Stimulated activated CD8-positive, alpha-beta memory T cell treated with anti-CD3 and anti-CD28 coated beads, Interleukin-15, amount 100 ng/mL, for 48 hours (primary cell): Measurements from ENCODE around the gene GALNT6.
"Not testable (repeated sequence)": the region's sequence is repeated elsewhere in the genome, so short reads cannot be mapped to it uniquely, and the experiment has no call there.

Source experiments
- DNase-seq, 2 donors: peaks; one replicate each; pipeline ENCODE4 v3.0.0-alpha.2; 2020; ENCODE audit warnings: low read depth in 2 of 2

The GALNT6 gene

DNA sequence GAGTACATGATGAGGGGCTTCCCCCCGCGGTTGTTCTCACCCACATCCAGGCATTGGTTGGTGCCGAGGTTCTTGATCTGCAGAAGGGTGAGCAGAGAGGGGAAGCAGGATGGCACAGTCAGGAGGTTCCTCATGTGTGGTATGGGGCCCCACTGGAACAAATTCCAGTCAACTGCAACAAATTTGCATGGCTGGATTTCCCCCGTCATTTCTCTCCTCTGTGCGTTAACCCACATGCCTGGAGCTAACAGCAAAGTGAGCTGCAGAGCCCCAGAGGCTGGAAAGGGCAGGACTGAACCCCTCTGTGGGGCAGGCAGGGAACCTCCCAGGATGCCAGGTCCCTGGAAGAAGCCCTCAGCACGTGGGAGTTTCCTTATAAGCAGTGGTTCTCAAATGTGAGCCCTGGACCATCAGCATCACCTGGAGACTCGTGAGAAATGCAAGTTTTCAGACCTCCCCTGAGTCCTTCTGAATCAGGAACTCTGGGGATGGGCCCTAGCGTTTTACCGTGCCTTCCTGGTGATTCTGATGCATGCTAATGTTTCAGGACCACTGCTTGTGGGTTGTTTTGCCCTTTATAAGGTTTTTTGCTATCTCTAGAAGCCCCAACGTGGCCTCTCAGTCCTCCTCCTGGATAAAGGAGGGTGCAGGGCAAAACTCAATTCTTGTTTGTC lies 33.7 kb downstream of the GALNT6 start:
- no peak for DNase-seq

DNA sequence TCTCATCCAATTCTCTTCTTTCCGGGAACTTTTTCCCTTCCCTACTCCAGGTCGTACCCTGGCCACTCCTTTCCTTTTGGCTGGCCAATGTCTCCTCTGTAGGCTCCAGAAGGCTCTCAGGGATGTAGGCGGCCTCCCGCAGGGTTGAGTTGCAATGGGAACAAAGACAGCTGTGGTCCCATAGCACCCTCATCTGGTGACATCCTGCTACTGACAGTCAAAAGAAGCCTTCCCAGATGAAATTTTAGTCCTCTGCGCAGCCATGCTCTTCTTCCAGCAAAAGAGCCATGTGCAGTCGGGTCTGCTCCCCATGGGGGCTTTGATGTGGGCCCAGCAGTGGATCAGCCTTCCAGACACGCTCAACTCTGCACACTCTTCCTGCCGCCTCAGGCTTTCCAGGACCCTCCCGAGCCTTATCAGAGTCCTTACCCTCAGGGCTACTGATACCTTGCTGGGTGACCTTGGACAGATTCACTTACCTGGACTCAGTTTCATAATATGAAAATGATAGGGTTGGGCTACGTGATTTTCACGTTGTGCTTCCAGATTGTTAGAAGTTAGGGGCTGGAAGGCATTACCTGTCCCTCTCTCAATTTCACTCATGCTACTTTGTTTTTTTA lies 39.2 kb downstream of the GALNT6 start:
- no peak for DNase-seq

DNA sequence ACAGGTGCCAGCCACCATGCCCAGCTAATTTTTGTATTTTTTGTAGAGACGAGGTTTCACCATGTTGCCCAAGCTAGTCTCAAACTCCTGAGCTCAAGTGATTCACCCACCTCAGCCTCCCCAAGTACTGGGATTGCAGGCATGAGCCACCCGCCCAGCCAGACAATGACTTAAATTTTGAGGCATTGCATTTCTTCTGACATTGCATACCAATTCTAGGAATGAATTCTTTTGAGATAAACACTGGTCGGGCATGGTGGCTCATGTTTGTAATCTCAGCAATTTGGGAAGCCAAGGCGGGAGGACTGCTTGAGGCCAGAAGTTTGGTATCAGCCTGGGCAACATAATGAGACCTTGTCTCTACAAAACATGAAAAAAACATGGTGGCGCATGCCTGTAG lies 42.2 kb downstream of the GALNT6 start:
- DNase-seq, result no peak

DNA sequence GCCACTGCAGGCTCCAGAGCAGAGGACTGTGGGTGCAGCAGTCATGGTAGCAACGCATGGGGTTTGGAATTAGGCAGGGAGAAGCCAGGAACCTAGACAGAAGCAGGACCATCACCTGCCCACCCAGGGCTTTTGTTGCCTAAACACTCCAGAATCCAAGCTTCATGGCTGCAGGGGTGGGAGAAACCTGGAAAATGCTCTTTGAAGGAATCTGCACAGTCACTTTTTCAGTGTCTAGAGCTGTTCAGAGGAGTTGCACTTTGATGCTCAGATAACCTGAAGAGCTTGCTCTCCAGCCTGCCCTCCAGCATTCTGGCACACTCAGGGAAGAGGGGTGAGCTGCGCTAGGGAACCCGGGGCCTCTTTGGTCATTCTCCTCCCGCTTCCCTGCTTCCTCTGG lies 43.1 kb downstream of the GALNT6 start:
- no peak for DNase-seq

DNA sequence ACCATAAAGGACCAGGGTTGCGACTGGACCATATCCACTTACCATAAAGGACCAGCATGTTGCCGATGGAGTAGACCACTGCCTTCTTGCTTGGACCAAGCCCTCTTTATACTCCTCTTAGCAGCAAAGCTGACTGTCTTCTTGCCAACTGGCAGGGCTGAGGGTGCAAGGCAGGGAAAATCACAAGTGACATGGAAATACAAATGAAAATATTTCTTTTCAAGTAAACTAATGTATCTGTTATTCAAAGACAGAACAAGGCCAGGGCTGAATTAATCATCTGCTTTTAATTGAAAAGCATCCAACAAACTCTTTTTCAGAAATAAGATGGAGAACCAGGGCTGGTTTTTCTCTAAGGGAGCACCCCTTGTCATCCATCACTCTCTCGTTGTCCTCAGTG lies 44.6 kb downstream of the GALNT6 start, which contains the start of gene CELA1:
TSS of gene CELA1 (minus strand) at position 99 of the 400 bp plus-strand sequence. CDS start at position 58, 41 bp downstream.
- no peak for DNase-seq

DNA sequence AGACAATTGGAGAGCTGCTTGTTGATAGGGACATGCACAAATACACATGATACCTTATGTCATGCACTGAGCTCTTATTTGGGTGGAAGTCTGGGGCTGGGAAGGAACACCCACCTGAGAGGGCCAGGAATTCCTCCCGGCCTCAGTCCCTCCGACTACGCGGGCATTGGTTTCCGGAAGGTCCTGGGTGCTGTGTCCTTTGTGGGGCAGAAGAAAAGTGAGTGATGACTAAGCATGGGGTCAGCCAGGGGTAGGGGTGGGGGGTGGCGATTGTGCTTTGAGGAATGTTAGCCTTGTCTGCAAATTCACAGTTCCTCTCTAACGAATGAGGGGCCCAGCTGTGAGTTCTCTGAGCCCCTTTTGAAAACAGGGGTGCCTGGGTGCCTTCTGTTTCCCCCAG lies 45.5 kb downstream of the GALNT6 start:
- DNase-seq, result no peak

DNA sequence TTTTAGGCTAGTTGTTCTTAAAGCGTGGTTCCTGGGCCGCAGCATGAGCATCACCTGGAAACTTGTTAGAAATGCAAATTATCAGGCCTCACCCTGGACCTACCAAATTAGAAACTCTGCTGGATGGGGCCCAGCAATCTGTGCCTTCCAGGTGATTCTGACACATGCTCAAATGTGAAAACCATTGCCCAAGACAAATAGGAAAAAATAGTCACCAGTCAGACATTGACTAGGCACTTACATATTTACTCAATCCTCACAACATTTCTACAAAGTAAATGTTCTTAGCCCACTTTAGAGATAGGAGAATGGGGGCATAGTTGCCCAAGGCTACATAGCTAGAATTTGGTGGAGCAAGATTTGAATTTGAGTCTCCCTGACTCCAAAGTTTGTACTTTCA lies 48.0 kb downstream of the GALNT6 start:
- DNase-seq, result no peak

DNA sequence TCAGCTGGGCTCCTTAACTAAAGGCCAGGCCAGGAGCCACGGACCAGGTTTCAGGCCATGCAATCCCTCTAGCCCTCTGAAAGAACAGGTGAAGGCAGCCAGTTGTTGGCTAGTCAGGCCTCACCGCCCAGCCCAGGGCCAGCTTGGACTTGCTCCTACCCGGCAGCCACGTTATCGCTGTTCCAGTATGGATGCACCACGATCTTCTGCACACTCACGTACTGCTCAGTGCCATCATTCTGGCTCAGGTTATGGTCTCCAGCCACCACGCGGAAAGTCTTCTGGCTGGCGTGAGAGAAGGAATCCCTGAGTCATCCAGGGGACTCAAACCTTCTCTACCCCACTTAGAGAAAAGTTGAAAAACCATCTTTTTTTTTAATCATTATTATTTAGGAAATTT lies 48.8 kb downstream of the GALNT6 start:
- DNase-seq, result no peak

DNA sequence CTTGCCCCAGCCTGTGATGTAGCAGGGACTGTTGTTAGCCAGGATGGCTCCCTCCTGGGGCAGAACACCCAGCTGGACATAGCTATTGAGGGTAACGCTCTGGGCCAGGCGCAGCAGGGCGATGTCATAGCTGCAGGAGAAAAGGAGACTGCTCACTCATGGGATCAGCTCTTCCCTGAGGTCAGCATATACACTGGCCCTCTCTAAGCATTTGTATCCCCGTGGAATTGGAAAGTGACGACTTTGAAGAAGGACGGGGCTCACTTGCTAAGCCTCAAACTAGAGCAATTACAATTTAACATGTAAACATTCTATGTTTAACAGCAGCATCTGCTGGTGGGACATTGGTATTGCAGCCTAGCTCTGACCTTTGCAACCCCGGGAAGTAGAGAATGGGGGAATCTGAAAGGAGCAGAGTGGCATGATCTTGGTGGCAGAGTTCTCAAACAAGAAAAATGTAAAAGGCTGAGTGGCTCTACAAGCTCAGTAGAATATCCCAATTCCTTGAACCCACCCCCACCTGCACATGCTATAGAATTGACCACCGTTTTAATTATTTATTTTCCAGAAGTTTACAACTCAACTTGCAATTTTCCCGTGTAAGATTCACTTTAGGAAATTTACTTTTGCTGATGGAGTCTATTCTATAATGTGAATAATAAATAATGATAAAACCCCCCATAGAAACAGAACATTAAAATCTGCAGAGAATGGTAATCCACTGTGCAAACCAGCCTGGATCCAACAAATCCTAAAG lies 49.8 kb downstream of the GALNT6 start:
- peak in 1 of 2 donors; percentile 36 for DNase-seq

DNA sequence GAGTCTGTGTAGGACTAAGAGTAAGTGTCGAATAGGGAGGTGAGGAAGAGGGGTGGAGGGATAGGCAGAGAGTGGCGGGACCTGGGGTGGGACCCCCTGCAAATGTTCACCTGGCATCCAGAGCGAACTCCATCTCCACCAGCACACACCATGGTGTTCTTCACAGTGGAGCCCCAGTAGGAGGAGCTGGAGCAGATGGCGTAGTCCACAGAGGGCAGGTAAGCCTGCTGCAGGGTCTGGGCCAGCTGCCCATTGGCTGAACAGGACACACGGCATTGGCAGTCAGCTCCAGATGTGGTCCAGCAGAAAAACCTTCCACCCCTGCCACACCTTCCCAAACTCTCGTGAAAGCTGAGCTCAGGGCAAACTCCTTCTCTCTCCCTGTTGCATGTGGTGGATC lies 51.5 kb downstream of the GALNT6 start:
- DNase-seq, result no peak

DNA sequence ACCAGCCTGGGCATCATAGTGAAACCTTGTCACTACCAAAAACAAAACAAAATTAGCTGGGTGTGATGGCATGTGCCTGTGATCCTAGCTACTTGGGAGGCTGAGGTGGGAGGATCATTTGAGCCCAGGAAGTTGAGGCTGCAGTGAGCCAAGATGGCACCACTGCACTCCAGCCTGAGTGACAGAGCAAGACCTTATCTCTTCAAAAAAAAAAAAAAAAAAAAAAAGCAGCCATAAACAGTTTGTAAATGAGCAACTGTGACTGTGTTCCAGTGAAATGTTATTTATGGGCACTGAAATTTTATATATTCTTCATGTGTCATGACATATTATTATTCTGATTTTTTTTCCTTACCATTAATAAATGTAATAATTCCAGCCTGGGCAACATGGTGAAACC lies 53.9 kb downstream of the GALNT6 start:
- not testable (repeated sequence) for DNase-seq

DNA sequence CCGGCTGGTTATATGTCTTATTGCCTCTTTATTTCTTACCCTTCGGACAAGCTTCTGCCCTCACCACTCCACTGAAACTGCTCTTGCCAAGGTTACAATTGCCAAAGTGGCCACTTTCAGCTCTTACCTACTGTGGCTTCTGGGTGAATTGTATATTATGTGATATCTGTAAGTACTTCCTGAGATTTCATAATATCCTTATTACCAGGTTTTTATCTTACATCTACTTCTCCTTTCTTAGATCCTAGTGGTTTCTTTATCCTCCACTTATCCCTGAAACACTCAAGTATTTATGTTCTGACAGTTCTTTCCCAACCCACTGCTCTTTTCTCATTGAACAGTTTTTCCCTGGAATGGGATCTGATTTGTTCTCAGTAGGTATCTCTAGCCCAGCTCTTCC lies 55.3 kb downstream of the GALNT6 start:
- DNase-seq, result no peak

DNA sequence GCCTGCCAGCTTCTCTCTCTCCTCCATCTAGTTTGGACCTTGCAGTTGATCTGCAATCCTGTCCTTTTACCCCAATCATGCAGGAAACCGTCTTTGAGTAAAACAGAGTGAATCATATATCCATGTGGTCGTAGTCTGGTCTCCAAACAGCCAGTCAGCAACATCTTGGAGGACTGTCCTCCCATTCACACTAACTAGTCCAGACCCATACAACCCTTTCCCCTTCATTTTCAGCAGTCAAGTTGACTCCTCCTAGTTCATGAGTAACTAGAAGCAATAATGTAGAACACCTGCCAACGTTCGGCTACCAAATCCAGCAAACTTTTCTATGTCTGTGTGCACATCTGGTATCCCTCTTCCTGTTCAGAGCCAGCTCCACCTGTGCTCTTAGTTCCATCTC lies 56.4 kb downstream of the GALNT6 start:
- no peak for DNase-seq

DNA sequence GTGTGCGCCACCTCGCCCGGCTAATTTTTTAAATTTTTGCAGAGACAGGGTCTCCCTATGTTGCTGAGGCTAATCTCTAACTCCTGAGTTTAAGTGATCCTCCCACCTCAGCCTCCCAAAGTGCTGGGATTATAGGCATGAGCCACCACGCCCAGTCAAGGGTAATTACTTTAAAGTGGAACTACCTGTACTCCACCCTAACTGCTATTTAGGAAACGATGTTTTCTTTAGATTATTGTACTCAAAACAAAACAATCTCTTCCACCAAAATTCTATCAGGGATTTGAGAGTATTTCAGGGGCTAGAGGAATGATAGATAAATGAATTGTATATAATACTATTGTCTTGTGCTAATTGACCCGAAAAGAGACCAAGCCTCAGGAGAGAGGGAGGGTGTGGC lies 57.7 kb downstream of the GALNT6 start:
- DNase-seq, result no peak

DNA sequence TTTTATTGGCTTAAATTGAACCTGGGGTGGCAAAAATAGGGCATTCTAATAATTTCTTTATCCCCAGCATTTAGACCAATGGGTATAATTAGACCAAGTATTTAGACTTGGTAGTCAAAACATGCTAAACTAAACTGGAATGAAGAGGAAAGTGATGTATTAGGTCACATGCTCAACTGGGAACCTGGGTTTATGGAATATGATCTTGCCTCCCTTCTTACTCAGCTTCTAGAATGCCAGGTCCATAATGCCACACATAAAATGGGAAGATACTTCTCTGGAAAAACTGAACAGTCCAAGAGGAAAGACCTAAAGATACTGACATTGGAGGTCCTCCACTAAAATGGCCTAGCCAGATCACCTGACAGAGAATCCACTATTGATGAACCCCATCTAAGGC lies 61.0 kb downstream of the GALNT6 start:
- DNase-seq, result no peak

DNA sequence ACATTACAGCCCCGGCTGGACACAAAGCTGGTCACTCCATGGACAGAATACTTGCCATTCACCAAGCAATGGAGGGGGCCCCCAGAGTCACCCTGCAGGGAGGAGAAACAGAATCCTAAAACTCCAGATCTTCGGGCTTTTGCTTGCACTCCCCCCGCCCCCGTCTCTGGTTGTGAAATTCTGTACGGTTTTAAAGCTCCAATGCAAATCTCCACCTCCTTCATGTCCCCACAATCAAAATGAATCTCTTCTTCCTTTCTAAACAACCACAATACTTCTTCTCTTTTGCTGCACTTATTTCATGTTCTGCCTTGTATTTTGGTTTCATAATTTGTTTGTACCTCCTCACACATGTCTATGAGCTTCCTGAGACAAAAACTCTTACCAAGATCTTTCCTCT lies 61.5 kb downstream of the GALNT6 start:
- DNase-seq, result no peak

DNA sequence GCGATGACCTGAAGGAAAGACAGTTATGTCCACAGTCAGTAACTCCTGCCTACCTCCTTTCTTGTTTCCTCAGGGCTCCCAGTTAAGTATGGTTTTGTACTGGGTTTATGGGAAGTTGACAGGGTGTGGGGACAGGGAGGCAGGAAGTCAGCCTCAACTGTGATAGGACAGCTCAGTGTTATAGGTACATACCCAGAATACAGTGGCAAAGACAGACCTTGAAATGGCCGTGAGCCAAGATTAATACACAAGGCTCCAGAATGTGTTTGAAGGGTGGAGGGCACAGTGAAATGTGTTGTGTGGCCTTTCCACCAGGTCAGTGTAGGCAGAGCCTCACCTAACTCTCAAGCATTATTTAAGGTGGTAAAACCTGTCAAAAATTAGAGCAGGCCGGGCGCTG lies 62.6 kb downstream of the GALNT6 start:
- DNase-seq, result no peak

DNA sequence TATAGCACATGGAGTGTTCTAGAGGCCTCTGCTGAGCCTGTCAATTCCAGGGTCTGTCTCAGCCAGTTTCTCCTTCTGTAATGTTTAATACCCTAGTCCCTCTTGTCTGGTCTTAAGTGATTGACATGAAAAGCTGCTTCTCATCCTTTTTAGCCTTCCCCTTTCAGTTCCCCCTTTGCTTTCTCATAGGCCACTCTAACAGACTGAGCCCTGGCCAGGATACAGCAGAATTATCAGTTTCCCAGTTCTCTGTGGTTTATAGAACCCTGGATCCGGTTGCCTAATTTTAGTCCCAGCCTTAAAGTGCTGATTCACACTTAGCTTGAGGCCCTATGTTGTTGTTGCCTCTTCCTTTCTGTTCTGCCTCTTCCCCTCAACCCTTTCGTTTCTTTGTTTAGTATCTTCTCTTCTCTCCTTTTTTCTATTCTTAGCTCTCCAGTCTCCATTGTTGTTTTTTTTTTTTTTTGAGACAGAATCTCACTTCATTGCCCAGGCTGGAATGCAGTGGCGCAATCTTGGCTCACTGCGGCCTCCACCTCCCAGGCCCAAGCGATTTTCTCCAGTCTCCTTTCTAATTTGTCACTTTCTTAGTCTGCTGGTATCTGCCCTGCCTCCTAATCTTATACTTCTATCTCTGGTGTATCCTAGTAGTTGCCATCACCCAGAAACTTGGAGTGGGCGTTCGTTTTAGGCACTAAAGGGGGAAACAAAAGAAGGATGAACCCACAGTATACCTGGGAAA lies 64.3 kb downstream of the GALNT6 start:
- no peak for DNase-seq

DNA sequence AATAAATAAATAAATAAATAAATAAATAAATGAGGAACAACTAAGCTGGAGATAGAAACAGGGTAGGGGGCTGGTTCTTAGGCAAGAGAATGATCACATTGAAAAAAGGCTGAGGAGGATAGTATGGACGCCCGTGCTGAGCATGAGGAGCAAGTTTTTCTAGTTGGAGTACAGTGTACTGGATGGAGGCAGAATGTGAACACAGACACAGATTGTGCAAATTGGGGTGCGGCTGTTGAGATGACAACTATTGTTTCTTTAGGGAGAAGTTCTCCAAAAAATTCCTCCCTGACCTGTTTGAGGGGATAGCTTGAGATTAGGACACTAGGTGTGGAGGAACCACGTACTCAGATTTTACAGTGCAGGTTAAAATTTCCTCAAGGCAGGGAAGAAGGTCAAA lies 66.3 kb downstream of the GALNT6 start:
- DNase-seq, result no peak

DNA sequence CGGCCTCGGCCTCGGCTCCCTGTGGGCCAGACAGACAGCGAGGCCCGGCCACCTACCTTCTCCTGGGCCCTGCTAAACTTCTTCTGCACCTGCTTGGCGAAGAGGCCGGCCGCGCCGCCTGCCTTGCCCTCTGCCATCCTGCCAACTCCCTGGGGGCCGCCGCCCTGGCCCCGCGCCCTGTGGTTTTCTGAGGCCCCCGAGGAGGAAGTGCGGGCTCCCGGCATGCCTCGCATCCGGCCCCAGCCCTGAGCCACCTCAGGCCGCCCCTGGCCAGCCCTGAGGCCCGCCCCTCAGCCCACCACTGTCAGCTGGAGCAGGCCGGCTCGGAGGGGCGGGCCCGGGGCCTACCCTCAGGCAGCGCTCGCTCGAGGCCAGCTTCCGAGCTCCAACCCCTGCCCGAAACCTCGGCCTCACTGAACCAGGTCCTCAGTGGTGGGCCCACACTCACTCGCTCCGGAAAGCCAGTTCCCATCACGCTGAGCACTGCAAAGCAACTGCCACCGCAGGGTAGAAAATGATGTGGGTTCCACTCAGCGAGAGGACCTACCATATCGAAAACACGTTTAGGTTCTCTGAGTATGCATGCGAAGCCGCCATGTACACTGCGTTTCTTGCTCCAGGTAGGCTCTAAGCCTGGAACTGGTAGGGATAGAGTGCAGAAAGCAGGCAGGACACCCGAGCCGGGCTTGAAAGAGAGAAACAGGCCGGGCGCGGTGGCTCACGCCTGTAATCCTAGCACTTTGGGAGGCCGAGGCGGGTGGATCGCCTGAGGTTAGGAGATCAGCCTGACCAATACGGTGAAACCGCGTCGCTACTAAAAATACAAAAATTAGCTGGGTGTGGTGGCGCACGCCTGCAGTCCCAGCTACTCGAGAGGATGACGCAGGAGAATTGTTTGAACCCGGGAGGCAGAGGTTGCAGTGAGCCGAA lies 67.0 kb downstream of the GALNT6 start, which contains the start of gene BIN2:
TSS of gene BIN2 (minus strand) at position 209 of the 930 bp plus-strand sequence. CDS start at position 137, 72 bp downstream.
- DNase-seq, result peak; percentile 75
